ENCODE data around the gene ZNF610.

GRCh38 chr19:52286256-52286655 lies 49.8 kb upstream of the ZNF610 start:
- TF ChIP-seq, protein P1, sequence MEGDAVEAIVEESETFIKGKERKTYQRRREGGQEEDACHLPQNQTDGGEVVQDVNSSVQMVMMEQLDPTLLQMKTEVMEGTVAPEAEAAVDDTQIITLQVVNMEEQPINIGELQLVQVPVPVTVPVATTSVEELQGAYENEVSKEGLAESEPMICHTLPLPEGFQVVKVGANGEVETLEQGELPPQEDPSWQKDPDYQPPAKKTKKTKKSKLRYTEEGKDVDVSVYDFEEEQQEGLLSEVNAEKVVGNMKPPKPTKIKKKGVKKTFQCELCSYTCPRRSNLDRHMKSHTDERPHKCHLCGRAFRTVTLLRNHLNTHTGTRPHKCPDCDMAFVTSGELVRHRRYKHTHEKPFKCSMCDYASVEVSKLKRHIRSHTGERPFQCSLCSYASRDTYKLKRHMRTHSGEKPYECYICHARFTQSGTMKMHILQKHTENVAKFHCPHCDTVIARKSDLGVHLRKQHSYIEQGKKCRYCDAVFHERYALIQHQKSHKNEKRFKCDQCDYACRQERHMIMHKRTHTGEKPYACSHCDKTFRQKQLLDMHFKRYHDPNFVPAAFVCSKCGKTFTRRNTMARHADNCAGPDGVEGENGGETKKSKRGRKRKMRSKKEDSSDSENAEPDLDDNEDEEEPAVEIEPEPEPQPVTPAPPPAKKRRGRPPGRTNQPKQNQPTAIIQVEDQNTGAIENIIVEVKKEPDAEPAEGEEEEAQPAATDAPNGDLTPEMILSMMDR (IDR thresholded peaks at IDR 0.05) = no peak
- no peak for TF ChIP-seq POLR2A (IDR thresholded peaks at IDR 0.05)
- no peak for TF ChIP-seq POLR2AphosphoS5 (IDR thresholded peaks at IDR 0.05)
